K562 (cell line): ENCODE results near the gene C1orf167. TPM values are rescaled to one million over a fixed set of nuclear protein-coding genes. Genes with fewer than 3 reads are reported as not detected.

ENCODE experiments used
- CHD4 ChIP-seq: fragments of 200-600 bp; sonication (generic); IDR thresholded peaks from 3 replicates; pipeline ENCODE4 v1.6.1; 2012; ENCODE audit warnings: low read depth, mild to moderate bottlenecking, mixed read lengths, low read length, inconsistent platforms; ENCODE audit not compliant: insufficient read depth, insufficient replicate concordance, poor library complexity, severe bottlenecking
- GTF2A2 ChIP-seq: IDR thresholded peaks from 2 replicates; pipeline ENCODE4 v1.6.1; 2016; ENCODE audit warnings: mild to moderate bottlenecking, missing genetic modification characterization, missing compliant biosample characterization
- HDGF ChIP-seq: fragments of 450-650 bp; IDR thresholded peaks from 2 replicates; pipeline ENCODE4 v1.6.1; 2016
- MTA2 ChIP-seq: fragments of 450-650 bp; IDR thresholded peaks from 2 replicates; pipeline ENCODE4 v1.6.1; 2016; ENCODE audit warnings: low read depth
- MYC ChIP-seq, 2 experiments: fragments of 250-450 bp in 1 of 2; sonication (Bioruptor Pico) in 1 of 2; IDR thresholded peaks; 2 replicates each; pipeline versions ENCODE4 v1.5.1 to v1.6.1; 2012 to 2021; ENCODE audit warnings: low read depth in 2 of 2, borderline replicate concordance in 1 of 2, improper control_type of control experiment in 1 of 2, low read length in 1 of 2, mild to moderate bottlenecking in 1 of 2, moderate library complexity in 1 of 2
- SMAD4 ChIP-seq: fragments of 250-450 bp; sonication (Bioruptor Pico); conservative IDR thresholded peaks from 2 replicates; pipeline ENCODE4 v1.8.0; 2021; ENCODE audit warnings: inconsistent platforms, mild to moderate bottlenecking, moderate library complexity
- SMARCB1 ChIP-seq: IDR thresholded peaks from 2 replicates; pipeline ENCODE4 v1.6.1; 2011; ENCODE audit warnings: improper control_type of control experiment, low read depth; ENCODE audit not compliant: insufficient read length
- TAL1 ChIP-seq: fragments of 450-650 bp; IDR thresholded peaks from 2 replicates; pipeline ENCODE4 v1.6.1; 2016; ENCODE audit warnings: mild to moderate bottlenecking
- ZNF146 ChIP-seq: IDR thresholded peaks from one replicate; pipeline ENCODE4 v1.6.1; 2018; ENCODE audit warnings: missing compliant biosample characterization; ENCODE audit not compliant: unreplicated experiment
- polyA plus RNA-seq, 8 experiments: library from polyadenylated mRNA; depleted of rRNA in 4 of 8; stranded (reverse) in 5 of 8; unstranded in 3 of 8; fragments of >200 nt; fragmentation: Nextera tagmentation in 2 of 8; fragmentation: Illumina TruSeq in 1 of 8; extraction: Ambion mirVana in 2 of 8; extraction: Trizol in 1 of 8; gene quantifications; 2 replicates each; pipeline versions ENCODE4 v1.2.1 to v1.2.3, GENCODE V29; 2011 to 2014; ENCODE audit warnings: inconsistent platforms in 1 of 8, missing spikeins in 1 of 8
- total RNA-seq, 7 experiments: library from RNA; depleted of rRNA in 6 of 7; stranded (reverse); fragments of >200 nt in 6 of 7; fragmentation: Illumina TruSeq in 2 of 7; extraction: Trizol in 2 of 7; gene quantifications; 2 replicates each; pipeline versions ENCODE4 v1.2.1 to v1.2.3, GENCODE V29; 2011 to 2021; ENCODE audit warnings: low replicate concordance in 1 of 7
- TF ChIP-seq, protein P1 (sequence below): IDR thresholded peaks from 2 replicates; pipeline ENCODE4 v1.6.1; 2014; ENCODE audit warnings: antibody characterized with exemption
- TF ChIP-seq, protein P2 (sequence below): fragments of 250-450 bp; sonication (Bioruptor Pico); IDR thresholded peaks from 2 replicates; pipeline ENCODE4 v1.8.0; 2021; ENCODE audit warnings: moderate library complexity, mild to moderate bottlenecking, inconsistent platforms

C1orf167 gene
- total and polyA plus RNA-seq, 9 of the 15 experiments (the other 6 are each of a cell fraction or from before 2014, with no cell fraction given), result 0.22 to 0.86 (median 0.31) TPM; not detected in 2

DNA sequence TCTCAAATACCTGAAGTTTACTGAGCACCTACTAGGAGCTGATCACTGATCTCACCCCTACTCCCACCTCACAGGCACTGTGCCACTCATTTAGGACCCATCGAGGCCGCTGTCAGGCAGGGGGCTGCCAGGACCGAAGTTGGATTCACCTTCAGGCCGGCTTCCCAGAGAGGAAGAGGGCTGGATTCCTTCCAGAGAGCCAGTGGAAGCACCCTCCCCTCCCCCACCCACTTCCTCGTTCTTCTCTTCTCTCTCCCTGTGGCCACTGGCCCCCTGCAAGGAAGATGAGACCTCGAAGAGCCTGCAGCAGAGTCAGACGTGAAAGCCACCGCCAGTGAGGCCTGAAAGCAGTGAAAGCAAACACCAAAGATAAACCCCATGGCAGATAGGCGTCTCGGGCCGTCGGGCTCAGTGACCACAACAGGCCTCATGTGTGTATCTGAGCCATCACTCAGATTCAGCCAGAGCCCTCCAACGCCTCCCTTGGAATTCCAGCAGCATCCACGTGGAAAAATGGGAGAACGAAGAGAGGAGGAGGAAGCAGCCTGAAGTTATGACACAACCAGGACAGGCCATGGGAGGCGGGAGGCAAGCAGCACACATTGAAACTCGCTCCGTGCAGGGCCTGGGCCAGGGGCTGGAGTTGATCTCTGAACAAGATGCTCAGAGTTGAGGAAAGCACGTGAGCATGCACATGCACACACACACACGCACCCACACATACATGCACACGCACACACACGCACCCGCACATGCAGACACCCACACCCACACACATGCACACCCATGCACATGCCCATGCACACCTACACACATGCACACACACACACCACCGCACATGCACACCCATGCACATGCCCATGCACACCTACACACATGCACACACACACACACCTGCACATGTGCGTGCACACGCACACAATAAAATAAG, 32.2 kb upstream of the C1orf167 start (continued):
- TF ChIP-seq, protein P1, sequence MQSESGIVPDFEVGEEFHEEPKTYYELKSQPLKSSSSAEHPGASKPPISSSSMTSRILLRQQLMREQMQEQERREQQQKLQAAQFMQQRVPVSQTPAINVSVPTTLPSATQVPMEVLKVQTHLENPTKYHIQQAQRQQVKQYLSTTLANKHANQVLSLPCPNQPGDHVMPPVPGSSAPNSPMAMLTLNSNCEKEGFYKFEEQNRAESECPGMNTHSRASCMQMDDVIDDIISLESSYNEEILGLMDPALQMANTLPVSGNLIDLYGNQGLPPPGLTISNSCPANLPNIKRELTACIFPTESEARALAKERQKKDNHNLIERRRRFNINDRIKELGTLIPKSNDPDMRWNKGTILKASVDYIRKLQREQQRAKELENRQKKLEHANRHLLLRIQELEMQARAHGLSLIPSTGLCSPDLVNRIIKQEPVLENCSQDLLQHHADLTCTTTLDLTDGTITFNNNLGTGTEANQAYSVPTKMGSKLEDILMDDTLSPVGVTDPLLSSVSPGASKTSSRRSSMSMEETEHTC, result no peak
- peak; percentile 67 for TF ChIP-seq HDGF
- TF ChIP-seq, protein P2, sequence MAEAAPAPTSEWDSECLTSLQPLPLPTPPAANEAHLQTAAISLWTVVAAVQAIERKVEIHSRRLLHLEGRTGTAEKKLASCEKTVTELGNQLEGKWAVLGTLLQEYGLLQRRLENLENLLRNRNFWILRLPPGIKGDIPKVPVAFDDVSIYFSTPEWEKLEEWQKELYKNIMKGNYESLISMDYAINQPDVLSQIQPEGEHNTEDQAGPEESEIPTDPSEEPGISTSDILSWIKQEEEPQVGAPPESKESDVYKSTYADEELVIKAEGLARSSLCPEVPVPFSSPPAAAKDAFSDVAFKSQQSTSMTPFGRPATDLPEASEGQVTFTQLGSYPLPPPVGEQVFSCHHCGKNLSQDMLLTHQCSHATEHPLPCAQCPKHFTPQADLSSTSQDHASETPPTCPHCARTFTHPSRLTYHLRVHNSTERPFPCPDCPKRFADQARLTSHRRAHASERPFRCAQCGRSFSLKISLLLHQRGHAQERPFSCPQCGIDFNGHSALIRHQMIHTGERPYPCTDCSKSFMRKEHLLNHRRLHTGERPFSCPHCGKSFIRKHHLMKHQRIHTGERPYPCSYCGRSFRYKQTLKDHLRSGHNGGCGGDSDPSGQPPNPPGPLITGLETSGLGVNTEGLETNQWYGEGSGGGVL (CRISPR knock-in tag), result no peak
- TF ChIP-seq SMARCB1, result no peak
- TF ChIP-seq SMAD4 (CRISPR knock-in tag), result no peak; the same call in 1 of the 2 replicates
- peak; percentile 70 for TF ChIP-seq CHD4
- TF ChIP-seq ZNF146 (CRISPR knock-in tag), result no peak
- TF ChIP-seq MYC (IDR thresholded peaks at IDR 0.05; ENCODE audit: low read depth, low read length), result no peak
- TF ChIP-seq MYC (CRISPR knock-in tag; IDR thresholded peaks at IDR 0.05; ENCODE audit: borderline replicate concordance, low read depth), result no peak
- TF ChIP-seq TAL1, result no peak
- no peak for TF ChIP-seq GTF2A2 (tag)
- TF ChIP-seq MTA2, result no peak
